H54 (cell line): ENCODE measurements around the gene PTP4A2.
A peak's percentile ranks its signal among the peaks of the same experiment; 100 is the strongest.

Experiments
- DNase-seq: peaks from one replicate; pipeline ENCODE4 v3.0.0; 2011; ENCODE audit warnings: low spot score, mixed read lengths; ENCODE audit not compliant: insufficient read length
- FAIRE-seq: peaks from 3 replicates; lab custom pipeline; 2011; peaks lifted over from hg19 to GRCh38; lab: Jason Lieb, UNC
- POLR2A ChIP-seq: IDR thresholded peaks from 2 replicates; pipeline ENCODE4 v1.6.1; 2011; ENCODE audit warnings: low read depth, mild to moderate bottlenecking, low read length

PTP4A2 gene

GRCh38 chr1:31938184-31938975, at the start of gene PTP4A2:
Gene PTP4A2, minus strand, starts transcription at chr1:31938368. Its CDS starts 19,303 bp downstream, at chr1:31919065.
- FAIRE-seq (peak; percentile 30), DNase-seq (peak; percentile 86)
- peak; percentile 91 for TF ChIP-seq POLR2A

- TF ChIP-seq POLR2A: no peak
- FAIRE-seq (no peak), DNase-seq (no peak)
Observed at GRCh38 chr1:31987135-31987619, 49.0 kb upstream of the PTP4A2 start.

- TF ChIP-seq POLR2A: no peak
- DNase-seq (no peak), FAIRE-seq (no peak)
Observed at GRCh38 chr1:31985430-31985829, 47.3 kb upstream of the PTP4A2 start.

- FAIRE-seq (peak; percentile 85), DNase-seq (no peak)
- TF ChIP-seq POLR2A: no peak
Observed at GRCh38 chr1:31984419-31985347, 46.5 kb upstream of the PTP4A2 start.

GRCh38 chr1:31981972-31982371, 43.8 kb upstream of the PTP4A2 start:
- FAIRE-seq: no peak
- no peak for TF ChIP-seq POLR2A
- DNase-seq: no peak

GRCh38 chr1:31981456-31981839, 43.3 kb upstream of the PTP4A2 start:
- FAIRE-seq: no peak

GRCh38 chr1:31980835-31981455, 42.8 kb upstream of the PTP4A2 start:
- TF ChIP-seq POLR2A: no peak
- no peak for FAIRE-seq
- no peak for DNase-seq

More at GRCh38 chr1:31981456-31981839, 43.3 kb upstream of the PTP4A2 start:
- no peak for TF ChIP-seq POLR2A
- DNase-seq: no peak

- DNase-seq (no peak), FAIRE-seq (no peak)
- TF ChIP-seq POLR2A: no peak
Observed at GRCh38 chr1:31978843-31979400, 40.8 kb upstream of the PTP4A2 start.

- no peak for FAIRE-seq
- DNase-seq: no peak
- no peak for TF ChIP-seq POLR2A
Observed at GRCh38 chr1:31977385-31978131, 39.4 kb upstream of the PTP4A2 start.

- FAIRE-seq (no peak), DNase-seq (peak; percentile 46)
- TF ChIP-seq POLR2A: no peak
Observed at GRCh38 chr1:31976401-31976800, 38.2 kb upstream of the PTP4A2 start.

GRCh38 chr1:31970873-31971272, 32.7 kb upstream of the PTP4A2 start:
- DNase-seq (no peak), FAIRE-seq (no peak)
- no peak for TF ChIP-seq POLR2A

GRCh38 chr1:31961536-31961935, 23.4 kb upstream of the PTP4A2 start:
- FAIRE-seq (no peak), DNase-seq (no peak)
- no peak for TF ChIP-seq POLR2A
